ENCODE measurements around the gene PDE4B.

Gene PDE4B

DNA sequence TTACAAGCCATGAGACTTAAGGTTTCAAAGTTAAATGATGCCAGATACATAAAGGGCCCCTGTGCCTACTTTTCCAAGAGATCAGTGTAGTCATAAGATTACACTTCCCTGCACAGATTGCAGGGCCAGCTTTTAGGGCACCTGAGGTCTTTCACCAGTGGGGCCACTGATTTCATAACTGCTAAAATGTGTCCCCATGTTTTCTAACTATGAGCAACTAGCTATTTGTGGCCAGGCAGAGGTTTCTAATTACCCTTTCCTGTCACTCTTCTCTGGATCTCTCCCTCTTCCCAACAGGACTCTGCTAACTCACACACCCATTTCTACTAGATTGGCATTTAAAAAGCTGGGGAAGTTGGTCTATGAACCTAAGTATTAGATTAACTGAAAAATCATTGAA, 534.2 kb downstream of the PDE4B start:
- no peak for DNase-seq

DNA sequence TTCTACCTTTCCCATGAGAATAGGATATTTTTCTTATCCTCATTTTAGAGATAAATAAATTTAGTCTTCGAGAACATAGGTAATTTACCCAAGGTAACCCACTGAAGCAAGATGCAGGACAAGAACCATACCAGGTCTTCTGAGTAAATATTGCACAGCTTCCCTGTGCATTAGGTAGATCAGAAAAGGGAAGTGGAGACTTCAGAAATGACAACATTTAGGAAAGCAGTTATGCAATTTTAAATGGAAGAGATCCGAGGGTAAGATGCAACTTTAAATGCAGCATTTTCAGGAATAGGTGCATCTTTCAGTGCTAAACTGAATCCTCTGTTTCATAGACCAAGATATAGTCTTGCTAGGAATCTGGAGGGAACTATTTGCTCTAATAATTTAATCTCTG, 534.9 kb downstream of the PDE4B start:
- no peak for DNase-seq

DNA sequence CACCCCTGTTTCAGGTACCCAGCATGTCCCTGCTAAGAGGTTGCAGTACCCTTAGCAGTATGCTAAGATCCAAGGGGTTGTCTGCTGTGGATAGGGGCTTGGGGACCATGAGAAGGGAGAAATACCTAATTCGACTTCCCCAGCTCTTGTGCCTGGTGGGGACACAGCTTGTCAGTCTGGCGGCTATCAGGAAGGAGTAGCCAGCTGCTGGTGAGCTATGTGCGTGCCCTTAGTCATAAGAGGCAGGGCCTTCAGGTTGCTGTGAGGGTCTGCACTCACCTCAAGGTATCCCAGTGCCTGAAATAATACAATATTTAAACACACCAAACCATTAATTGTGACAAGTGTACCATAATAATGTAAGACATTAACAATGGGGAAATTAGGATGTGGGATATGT, 536.2 kb downstream of the PDE4B start:
- DNase-seq: no peak

DNA sequence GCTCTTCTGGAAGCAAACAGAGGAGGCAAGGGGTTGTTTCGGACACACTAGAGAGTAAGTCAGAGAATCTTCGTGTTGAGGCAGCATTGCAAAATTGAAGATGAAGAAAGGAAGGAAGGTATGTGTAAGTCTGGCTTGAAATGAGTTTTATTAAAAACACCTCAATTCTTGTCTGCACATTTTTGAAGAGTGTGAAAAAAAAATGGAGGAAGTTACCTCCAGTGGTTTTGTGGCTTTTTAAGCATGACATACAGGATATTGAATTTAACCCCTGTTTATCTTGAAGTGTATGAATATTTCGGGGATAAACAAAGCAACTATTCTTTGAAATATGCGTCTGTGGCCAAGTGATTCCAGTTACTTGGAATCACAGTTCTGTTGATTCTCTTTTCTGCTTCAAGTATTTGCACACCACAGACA, 538.0 kb downstream of the PDE4B start:
- no peak for DNase-seq

DNA sequence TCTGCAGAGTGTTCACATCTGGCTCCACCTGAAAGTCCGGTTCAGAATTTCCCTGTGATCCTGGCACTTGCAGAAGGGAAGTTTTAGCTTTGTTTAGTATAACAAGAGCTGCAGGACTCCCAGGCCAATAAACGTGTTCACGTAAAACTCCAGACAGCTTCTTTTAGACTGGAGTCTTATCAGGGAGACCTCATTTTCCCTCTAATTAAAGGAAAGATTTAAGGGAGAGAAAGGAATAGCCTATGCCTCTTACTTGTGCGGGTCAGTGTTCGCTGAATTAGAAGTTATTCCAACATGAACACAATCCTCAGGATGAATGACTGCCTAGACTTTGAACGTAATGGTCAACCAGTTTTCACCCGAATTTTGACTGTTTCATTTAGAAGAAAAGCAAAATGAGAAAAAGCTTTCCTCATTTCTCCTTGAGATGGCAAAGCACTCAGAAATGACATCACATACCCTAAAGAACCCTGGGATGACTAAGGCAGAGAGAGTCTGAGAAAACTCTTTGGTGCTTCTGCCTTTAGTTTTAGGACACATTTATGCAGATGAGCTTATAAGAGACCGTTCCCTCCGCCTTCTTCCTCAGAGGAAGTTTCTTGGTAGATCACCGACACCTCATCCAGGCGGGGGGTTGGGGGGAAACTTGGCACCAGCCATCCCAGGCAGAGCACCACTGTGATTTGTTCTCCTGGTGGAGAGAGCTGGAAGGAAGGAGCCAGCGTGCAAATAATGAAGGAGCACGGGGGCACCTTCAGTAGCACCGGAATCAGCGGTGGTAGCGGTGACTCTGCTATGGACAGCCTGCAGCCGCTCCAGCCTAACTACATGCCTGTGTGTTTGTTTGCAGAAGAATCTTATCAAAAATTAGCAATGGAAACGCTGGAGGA, 539.2 kb downstream of the PDE4B start:
- peak; percentile 50 for DNase-seq

DNA sequence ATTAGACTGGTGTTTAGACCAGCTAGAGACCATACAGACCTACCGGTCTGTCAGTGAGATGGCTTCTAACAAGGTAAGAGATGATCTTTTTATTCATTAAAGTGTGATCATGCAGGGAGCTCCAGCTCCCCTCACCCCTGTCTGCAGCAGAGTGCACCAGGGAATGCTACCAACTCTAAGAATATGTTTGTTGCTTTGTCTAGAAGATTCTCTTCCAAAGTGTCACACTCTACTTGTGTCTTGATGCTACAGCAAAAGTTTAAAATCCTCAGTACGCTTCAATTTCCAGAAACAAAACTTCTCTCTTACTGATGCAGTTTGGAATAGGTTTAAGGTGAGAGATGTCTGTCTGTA, 539.8 kb downstream of the PDE4B start:
- DNase-seq: no peak

DNA sequence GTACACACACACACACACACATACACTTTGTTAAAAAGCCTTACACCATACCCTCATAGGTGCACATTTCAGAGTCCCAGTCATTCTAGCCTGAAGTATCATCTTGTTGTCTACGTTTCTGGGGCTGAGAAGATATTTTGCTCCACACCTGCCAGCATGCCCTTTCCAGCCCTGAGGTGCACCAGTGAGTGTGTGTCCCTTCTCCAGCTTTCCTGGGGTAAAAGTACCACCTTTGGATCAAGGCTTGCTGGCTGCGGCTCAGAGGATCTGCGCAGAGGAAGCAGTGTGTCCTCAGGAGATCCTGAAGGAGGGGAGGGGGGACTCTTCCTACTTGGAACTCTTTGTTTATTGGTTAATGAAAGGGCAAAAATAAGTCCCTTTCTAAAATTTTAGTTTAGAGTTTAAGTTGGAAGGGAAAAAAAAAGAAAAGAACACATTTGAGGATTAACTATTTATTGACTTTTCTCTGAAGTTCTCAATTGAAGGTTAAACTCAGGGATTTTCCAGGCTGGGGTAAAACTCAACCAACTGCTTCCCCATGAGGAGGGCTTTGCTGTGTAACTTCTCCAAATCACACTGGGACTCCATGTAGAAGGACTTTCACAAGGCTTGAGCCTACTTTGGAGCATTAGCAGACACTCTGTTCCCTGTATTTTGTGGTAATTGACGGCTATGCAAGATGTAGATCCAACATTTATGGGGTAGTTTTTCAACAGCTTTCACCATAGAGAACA, 540.9 kb downstream of the PDE4B start:
- DNase-seq: no peak

DNA sequence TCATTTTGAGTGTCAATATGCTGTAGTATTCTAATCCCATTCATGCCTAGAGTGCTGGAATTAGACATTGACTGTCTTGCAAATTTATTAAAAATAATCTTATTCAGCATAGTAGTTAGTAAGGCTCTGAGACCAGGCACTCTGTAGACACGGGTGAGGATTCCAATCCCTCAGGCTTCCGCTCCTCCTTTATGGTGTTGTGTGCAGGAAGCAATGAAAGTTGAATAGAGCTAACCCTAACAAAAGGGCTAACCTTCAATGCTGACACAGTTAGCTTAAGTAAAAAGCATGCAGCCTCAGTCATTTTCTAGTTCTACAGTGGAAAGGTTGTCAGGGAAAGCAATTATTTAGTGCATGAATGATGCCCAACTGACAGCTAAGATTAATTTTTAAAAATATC, 541.6 kb downstream of the PDE4B start:
- DNase-seq: no peak

DNA sequence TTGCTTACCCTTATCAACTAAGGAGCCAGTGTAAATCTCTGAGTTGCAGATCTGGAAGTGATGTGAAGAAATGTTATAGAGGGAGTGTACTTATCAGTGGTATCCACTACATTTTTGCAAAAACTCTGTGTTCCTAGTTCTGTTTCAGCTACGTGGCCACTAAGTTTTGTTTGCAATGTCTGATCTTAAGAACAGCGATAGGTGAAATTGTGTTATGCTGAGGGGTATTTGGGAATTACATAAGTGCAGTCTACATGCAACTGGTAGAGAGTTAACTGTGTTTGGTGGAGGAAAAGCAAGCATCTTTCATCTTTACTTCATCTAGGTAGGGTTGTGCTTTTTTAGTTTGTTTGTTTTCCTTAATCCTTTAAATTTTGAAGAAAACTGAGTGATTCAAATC, 542.4 kb downstream of the PDE4B start:
- no peak for DNase-seq

DNA sequence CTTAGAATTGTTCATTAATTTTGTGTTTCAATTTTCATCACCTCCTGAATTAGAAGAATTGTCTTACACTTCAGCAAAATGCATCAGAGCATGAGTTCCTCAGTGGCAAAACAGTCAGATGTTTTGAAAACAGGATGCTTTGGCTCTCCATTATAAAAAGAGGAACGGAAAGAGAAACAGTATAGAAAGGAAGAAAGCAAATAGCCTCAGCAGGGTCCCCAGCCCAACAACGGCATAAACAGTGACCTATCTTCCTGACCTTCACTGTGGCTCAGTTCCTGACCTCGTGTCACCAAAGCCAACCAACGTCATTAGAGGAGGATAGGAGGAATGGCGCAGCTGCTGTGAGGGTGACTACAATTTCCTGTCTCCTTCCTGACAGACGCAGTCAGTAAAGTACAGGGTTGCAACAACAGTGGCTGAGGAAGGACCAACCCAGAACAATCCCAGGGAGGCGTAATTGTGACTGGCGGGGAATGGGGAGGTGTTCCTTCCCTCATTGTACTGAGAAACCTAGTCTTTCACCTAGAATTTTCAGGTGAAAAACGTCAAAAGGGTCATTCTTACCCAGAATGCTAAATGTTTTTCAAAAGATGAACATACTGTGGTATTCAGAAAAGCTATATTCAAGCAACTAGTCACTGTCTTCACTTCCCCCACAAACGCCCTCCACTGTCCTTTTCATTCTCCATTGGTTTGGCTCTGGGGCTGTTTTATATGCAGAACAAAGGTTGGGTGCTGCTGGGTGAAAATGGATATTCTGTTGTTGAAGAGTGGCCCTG, 543.4 kb downstream of the PDE4B start:
- DNase-seq: peak; percentile 44

DNA sequence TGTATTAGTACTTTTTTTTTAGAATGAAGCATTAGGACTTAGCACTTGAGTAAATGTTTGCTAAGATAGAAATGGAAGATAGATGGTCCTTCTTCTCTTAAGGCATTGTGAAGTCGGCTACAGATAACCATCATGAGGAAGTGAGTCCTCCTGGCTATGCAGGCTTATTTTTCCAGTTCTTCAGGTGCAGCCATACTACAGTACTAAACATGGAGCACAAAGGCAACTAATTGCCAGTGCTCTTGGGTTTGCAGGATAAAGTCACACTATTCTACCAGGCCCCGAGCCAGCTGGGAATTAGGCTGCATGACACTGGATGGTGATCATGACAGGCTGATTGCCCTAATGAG, 543.9 kb downstream of the PDE4B start:
- no peak for DNase-seq

DNA sequence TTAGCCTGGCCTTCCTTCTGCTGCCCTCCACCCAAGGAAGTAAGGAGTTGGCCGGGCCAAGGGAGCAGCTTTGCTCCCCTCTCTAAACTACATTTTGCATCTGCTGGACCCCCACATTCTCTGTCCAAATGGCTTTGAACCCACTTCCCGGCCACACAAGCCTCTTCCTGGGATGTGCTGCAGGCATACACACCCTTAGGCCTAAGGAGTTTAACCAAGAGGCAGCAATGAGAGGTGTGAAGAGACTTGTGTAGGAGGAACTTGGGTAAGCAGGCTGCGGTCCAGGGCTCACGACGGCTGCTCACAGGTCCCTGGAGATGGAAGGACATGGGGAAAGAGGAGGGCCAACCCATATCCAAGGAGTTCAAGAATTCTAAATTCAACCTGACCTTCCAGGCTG, 544.6 kb downstream of the PDE4B start:
- no peak for DNase-seq

DNA sequence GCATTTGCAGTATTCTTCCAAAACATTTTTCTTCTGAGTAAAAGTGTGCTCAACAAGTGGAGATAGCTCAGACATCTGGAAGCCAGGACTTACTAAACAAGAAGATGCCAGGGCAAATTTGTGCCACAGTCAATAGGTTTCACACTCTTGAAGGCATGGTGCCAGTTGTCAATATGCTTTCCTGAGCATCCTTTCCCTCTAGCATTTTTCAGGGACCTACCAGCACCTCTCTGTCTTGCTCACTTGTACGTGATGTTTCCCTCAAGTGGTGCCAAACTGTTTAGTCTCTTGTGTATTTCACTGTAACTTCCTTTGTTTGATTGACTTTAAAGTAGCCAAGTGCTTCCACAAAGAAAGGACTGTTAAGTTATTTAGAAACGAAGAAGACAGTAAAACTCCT, 547.2 kb downstream of the PDE4B start:
- no peak for DNase-seq

DNA sequence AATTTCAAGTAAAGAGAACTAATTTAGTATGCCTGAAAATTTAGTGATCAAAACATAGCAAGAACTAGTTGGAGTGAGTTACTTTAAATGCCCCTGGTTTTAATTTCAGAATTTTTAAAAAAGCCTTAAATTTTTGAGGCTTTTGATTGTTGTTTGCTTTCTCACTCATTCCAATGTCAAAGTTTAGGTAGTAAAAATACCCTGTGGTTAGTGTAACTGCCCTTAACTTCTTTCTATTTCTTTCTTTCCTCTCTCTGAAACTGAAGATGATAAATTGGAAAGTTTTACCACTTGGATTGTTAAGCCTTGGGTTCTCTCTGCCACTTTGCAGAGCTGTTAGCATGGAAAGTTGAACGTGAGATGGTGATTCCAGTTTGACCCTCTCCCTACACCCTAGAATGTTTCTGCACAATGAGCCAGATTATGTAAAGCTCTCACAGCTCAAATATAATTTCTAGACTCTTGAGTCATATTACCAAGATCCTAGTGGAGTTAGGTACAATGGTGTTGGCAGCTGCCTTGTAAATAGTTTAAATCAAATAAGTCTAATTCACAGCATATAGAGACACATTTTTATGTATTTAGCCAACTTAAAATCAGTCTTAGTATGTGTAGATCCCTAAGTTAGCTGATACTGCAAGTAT, 548.9 kb downstream of the PDE4B start:
- DNase-seq: no peak

DNA sequence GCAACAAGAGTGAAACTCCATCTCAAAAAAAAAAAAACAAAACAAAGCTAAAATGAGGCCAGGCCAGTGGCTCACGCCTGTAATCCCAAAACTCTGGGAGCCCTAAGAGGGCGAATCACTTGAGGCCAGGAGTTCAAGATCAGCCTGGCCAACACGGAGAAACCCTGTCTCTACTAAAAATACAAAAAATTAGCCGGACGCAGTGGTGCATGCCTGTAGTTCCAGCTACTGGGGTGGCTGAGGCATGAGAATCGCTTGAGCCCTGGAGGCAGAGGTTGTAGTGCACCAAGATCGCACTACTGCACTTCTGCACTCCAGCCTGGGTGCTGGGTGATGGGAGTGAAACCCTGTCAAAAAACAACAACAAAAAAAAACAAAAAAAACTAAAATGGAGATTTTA, 550.0 kb downstream of the PDE4B start:
- no peak for DNase-seq

DNA sequence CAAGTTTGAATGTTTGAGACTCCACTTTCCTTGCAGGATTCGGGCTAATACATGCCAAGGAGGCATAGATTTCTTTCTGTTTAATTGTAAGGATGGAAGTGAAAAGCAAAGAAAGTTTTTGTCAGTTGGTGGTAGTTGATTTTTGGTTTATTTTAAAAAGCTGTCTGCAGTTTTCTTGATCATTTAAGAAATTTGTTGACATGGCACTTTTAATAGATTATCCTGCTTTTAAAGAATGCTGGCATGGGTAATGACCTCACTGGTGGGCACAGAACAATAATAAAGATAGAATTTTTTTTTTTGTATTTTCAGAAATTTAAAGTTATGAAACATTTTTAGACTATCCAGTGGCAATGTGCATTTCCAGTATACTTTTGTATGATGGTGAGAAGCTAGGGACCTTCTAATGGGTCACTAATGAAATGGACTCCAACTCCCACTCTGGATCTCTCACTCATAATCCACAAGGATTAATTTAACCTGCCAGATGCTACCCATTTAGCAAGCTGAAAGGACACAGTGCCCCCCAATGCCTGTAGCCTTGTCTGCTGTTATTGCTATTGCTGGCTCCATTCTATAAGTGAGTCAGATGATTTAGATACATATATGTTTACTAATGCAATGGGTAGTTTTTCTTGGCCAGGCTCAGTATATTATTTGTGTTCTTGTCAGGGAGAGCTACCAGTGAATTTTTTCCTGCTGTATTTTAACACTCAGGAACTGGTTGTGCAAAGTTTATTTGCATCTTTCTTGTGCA, 551.1 kb downstream of the PDE4B start:
- no peak for DNase-seq

DNA sequence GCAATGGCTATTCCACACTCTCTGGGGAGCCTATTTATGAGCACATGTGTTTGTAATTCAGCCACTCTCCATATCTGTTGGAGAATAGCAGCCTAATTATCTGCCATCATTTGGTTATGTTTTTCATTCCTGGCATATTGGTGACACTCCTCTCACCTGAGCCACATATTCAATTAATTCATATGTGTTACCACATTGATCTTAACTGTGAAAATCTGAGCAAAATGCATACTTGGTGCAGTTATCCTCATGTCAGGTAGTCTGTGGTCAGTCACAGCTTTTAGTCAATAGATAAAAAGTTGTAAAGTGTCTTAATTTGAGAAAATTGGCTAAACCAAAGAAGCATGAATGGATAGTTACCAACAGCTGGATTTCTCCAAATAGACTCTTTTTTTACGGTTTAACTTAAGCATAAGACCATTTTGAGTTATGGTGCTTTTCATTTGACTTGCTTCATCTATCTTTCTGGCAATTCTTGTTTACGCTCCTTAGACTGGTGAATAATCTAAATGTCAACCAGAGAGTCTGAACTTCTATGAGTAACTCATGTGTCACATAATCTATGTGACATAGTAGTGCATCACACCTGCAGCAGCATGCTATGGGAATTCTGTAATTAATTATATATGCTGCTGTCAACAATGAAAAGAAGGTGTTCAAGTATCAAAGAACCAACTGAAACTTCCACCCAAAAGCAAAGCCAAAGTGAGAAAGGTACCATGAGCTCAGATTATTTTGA, 553.5 kb downstream of the PDE4B start:
- no peak for DNase-seq

DNA sequence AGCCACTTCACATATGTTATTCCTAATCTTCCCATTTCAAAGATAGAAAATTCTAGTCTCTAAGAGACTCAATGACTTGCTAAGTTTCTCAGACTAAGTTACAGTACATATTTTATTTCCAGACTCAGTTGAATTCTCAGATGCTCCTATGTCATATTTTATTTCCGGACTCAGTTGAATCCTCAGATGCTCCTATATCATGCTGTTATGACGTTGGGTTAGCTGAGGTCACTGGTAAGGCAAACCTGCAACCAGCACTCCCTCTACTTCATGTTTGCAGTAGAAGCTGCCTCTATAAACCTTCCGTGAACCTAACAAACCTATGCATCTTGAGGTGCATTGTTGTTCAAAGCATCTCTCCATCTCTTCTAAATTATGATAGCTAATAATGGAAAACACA, 554.2 kb downstream of the PDE4B start:
- DNase-seq: no peak

DNA sequence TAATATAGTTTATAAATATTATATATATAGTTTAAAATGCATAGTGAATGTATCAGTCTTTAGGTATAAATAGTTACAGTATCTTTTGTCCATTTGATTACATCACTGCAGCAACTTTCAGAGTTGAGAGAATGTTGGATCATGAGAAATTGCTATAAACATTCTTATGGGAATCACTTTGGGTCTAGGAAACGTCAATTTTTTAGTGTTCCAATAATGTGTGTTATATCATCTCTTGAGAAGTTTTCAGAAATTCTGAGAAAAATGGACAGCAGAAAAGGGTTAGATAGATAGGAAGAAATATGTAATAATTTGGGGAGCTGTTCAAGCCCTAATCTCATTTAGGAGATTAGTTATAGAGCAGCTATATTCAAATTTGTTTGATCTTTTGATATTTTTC, 556.1 kb downstream of the PDE4B start:
- DNase-seq: no peak

DNA sequence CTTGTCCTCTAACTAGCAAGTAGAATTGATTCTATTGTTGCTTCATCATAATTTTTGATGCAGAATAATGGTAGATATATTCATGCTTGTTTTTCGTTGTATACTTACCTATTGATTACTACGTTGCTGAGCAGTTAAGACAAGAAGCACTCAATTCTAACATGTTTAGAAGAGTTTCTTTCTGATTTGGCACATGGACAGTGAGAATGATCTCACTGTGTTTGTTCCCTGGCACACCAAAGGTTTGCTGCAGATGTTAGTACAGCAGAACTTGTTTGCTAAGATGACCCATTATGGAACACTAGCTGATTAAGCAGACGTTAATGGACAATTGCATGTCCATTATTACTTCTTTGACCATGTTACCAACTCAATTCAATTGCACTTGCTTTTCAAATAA, 556.5 kb downstream of the PDE4B start:
- DNase-seq: no peak

DNA sequence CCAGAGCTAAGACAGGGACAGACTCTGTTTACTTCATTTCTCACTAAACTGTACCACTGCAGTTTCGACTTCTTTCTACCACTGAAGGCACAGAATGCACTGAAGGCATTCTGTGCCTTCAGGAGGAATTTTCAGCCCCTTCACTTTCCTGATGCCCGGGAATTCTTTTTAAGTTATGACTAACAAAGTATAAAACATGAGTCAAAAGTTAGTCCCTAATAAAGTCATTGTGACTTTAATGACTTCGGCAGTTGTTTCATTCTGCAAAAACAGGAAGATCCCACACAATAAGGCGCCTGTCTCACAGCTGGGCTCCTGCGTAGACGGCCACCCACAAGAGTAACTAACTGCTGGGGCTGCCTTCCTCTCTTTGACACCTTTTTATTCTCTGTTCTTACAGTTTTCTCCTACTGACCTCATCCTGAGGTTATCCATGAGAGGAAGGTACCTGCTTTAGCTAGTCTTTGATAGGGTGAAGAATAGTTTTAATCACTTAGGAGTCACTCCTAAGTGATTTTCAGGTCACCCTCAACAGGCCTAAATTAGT, 557.4 kb downstream of the PDE4B start:
- DNase-seq: peak; percentile 51

DNA sequence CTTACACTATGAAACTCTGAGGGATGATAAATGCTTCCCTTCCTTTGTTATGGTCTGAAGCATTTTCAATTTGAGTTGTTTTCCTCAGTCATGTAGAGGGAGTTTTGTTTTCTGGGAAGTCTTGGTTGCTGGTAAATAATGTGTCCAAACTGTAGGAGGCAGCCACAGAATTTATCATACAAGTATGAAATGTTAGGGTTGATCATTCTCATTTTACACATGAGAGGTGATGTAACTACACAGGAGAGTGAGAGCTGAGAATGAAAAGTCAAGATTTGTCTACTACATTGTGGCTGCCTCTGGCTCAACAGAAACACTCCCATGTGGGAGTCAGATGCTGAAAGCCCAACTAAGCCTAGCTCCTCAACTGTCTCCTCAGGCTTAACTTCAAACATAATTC, 558.8 kb downstream of the PDE4B start:
- DNase-seq: no peak

Data from activated naive CD4-positive, alpha-beta T cell treated with anti-CD3 and anti-CD28 coated beads, Interleukin-2, amount 50 U/mL, for 16 hours (primary cell).